Hematopoietic multipotent progenitor cell treated with erythropoietin and hydrocortisone succinate and interleukin-3 and kit ligand, for 6 days (in vitro differentiated cells): ENCODE results near the gene ZBTB12.
"Not testable (repeated sequence)": the region's sequence is repeated elsewhere in the genome, so short reads cannot be mapped to it uniquely, and the experiment has no call there.

ENCODE experiments used
- DNase-seq: peaks from one replicate; pipeline ENCODE4 v3.0.0-alpha.2; 2015

Gene ZBTB12

GRCh38 chr6:31901953-31902643, at the start of gene ZBTB12:
Gene ZBTB12 (minus strand): TSS chr6:31902086. CDS start chr6:31901305, 781 bp downstream.
- peak; percentile 92 for DNase-seq

- no peak for DNase-seq
These were observed 48.2 kb upstream of the ZBTB12 start for GRCh38 chr6:31949926-31950548.

- peak; percentile 38 for DNase-seq
These were observed 47.0 kb upstream of the ZBTB12 start for GRCh38 chr6:31948753-31949413.

- DNase-seq: no peak
These were observed 46.4 kb upstream of the ZBTB12 start for GRCh38 chr6:31948306-31948705.

- DNase-seq: no peak
These were observed 46.0 kb upstream of the ZBTB12 start for GRCh38 chr6:31947864-31948263.

- DNase-seq: no peak
These were observed 45.3 kb upstream of the ZBTB12 start for GRCh38 chr6:31947070-31947675.

- DNase-seq: no peak
These were observed 44.5 kb upstream of the ZBTB12 start for GRCh38 chr6:31946370-31946885.

- no peak for DNase-seq
These were observed 43.9 kb upstream of the ZBTB12 start, which contains the start of gene CFB for GRCh38 chr6:31945507-31946369. Gene CFB (plus strand): TSS chr6:31946095. CDS start chr6:31946222, 127 bp downstream.

GRCh38 chr6:31945154-31945506, 43.2 kb upstream of the ZBTB12 start:
- no peak for DNase-seq

GRCh38 chr6:31943742-31944141, 41.9 kb upstream of the ZBTB12 start:
- no peak for DNase-seq

- no peak for DNase-seq
These were observed 38.4 kb upstream of the ZBTB12 start for GRCh38 chr6:31940256-31940664.

- DNase-seq: no peak
These were observed 33.9 kb upstream of the ZBTB12 start for GRCh38 chr6:31935823-31936222.

- no peak for DNase-seq
These were observed 33.1 kb upstream of the ZBTB12 start for GRCh38 chr6:31935021-31935420.

- DNase-seq: no peak
These were observed 31.7 kb upstream of the ZBTB12 start for GRCh38 chr6:31933537-31933936.

GRCh38 chr6:31932137-31932536, 30.3 kb upstream of the ZBTB12 start:
- DNase-seq: not testable (repeated sequence)

GRCh38 chr6:31930962-31931361, 29.1 kb upstream of the ZBTB12 start:
- DNase-seq: no peak

GRCh38 chr6:31928672-31928939, 26.7 kb upstream of the ZBTB12 start:
- no peak for DNase-seq

- DNase-seq: no peak
These were observed 26.2 kb upstream of the ZBTB12 start for GRCh38 chr6:31927863-31928671.

GRCh38 chr6:31927242-31927862, 25.5 kb upstream of the ZBTB12 start, which contains the start of gene C2:
Gene C2 (plus strand): TSS chr6:31927717. CDS start chr6:31927753, 36 bp downstream.
- DNase-seq: no peak

GRCh38 chr6:31922942-31923341, 21.1 kb upstream of the ZBTB12 start:
- peak; percentile 67 for DNase-seq

GRCh38 chr6:31920811-31921210, 18.9 kb upstream of the ZBTB12 start:
- no peak for DNase-seq
